VCaP (cell line): ENCODE results near the gene TNIK.

ENCODE experiments used
- H3K27ac ChIP-seq: fragments of 450-650 bp; 2 replicates; pipeline ENCODE4 v1.5.1; 2017
- TF ChIP-seq, protein P1 (sequence below): fragments of 450-650 bp; conservative IDR thresholded peaks from 2 replicates; pipeline ENCODE4 v1.5.1; 2017; ENCODE audit warnings: mild to moderate bottlenecking, moderate library complexity

Gene TNIK

DNA sequence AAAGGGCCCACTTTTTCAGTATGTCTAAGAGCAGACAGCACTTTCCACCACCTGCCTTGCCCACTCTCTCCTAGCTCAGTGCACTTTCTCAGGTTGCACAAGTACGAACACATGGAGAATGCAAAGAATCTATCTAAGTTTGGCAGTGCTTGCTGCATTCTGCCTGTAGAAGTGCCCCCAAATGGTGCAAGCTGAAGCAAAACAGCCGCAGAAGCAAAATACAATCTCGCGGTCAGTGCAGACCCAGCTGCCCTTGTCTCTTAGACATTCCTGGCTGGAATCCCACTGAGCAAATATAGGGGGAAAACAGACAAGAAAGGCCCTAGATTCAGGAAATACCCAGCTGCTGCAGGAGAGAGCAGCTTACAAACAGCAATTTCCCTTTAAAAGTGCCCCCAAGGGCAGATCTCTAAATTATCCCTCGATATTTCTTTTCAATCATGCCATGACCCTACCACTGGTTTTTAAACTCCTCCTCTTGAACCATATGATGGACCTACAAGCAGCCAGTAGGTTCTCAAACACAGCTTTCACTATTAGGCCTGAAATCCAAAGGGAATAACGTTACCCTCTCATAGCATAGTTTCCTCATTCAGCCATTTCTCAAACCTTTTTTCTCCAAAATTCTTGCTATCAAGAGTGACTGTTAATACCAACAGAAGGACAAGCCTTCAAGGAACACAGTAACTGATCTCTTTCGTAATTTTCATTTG lies 67.0 kb downstream of the TNIK start:
- TF ChIP-seq, protein P1, sequence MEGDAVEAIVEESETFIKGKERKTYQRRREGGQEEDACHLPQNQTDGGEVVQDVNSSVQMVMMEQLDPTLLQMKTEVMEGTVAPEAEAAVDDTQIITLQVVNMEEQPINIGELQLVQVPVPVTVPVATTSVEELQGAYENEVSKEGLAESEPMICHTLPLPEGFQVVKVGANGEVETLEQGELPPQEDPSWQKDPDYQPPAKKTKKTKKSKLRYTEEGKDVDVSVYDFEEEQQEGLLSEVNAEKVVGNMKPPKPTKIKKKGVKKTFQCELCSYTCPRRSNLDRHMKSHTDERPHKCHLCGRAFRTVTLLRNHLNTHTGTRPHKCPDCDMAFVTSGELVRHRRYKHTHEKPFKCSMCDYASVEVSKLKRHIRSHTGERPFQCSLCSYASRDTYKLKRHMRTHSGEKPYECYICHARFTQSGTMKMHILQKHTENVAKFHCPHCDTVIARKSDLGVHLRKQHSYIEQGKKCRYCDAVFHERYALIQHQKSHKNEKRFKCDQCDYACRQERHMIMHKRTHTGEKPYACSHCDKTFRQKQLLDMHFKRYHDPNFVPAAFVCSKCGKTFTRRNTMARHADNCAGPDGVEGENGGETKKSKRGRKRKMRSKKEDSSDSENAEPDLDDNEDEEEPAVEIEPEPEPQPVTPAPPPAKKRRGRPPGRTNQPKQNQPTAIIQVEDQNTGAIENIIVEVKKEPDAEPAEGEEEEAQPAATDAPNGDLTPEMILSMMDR = no peak

DNA sequence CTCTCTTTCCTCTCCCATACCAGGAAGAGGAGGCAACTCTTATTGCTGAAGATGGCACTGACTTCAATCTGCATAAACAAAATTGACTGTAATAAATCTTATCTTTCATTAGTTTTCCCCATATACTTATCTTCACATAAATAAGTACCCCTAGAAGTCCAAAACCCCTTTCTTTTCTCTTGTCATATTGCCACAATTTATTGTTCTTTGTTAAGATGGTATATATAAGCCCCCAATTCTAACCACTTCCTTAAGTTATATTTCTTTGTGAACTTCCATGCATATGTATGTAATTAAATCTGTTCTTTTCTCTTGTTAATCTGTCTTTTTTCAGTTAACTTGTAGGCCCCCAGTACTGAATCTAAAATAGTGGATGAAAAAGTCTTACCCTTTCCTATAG lies 68.8 kb downstream of the TNIK start:
- no peak overlapping the region for H3K27ac ChIP-seq
- TF ChIP-seq, protein P1 = no peak

More for the DNA sequence above, 67.0 kb downstream of the TNIK start:
- H3K27ac ChIP-seq = peak overlapping the region; percentile 59

DNA sequence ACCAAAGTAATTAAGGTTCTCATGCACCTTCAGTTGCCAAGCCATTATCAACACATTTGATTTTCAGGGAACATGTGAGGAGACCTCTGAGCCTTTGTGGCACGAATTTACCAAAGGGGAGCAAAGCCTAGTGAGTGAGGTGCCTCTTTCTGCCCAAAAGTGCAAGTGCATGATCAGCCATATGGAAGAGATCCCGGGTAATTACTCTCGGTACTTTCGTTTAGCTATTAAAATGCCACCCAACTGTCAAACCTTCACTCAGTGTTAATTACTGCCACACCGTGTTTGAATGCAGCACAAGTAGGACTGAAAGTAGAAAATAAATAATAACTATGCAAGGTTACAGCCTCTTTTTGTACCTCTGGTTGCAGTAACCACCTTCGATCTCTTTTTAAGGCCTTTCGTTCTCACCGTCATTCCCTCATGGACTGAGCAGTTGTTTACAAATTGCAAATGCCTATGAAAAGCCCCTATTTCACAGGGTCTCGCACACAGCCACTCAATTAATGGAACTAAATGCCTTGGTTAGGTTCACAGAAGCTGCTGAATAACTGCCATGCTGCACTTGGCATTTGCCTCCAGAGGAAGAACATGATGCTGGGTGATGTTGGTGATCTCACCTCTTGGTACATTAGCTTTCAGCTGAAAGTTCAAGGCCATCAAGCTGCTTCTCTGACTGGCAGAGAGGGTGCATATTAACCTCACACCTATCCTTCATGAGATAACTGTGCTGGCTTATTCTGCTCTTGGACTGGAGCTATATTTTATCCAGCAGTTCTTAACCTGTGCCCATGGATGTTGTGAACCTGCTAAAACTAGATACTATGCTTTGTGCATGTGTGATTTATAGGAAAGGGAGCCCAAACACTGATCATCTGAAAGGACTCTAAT lies 69.9 kb downstream of the TNIK start:
- TF ChIP-seq, protein P1 = no peak
- H3K27ac ChIP-seq = no peak overlapping the region

DNA sequence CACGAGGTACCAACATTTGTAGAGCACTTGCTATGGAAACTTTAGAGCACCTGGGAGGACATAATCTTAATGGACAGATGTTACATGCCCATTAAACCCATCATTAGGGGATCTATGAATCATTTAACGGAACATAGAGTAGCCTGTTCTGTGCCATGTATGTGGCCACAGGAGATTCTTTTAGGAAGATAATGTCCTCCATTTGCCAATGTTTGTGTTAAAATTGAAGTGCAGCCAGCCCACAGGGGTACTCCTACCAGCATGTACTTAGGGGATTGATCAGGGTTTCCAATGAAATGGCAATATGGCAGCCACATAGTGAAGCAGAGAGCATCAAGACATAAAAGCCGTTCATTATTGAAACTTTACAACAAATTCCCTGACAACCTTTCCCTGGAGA lies 70.7 kb downstream of the TNIK start:
- TF ChIP-seq, protein P1 = no peak
- no peak overlapping the region for H3K27ac ChIP-seq

DNA sequence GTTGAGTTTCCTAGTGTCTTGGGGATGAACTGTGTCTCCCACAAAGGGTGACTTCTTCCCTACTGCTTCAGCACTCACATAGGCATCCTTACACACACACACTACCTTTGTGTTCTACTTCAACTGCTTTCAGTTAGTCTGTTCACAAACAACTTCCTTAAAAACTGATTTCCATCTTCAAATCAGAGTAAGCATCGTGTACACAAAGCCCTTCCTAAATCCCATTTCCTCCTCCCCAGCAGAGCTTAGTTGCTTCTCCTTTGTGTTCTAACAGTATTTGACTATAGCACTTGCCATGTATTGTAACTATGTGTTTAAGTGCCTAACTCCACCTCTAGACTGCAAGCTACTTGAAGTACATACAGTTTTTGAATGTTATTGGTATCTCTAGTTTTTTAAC lies 71.7 kb downstream of the TNIK start:
- no peak overlapping the region for H3K27ac ChIP-seq
- TF ChIP-seq, protein P1 = no peak

DNA sequence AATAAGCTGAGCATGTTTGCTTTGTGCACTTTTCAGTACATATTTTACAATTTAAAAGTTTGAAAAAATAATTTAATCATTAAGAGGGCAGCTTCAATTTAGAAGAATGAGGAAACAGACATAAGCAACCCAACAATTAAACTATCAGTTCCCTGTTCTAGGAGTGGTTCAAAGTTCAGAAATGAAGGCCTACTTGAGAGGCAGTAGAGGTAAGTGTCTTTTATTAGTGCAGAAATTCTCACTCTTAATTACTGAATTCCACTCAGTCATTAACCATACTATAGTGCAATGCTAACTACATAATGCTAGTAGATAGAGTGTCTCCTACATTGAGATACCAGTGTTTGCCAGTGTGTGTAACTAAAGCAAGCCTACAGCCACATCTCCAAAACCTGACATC lies 73.1 kb downstream of the TNIK start:
- TF ChIP-seq, protein P1 = no peak
- no peak overlapping the region for H3K27ac ChIP-seq

DNA sequence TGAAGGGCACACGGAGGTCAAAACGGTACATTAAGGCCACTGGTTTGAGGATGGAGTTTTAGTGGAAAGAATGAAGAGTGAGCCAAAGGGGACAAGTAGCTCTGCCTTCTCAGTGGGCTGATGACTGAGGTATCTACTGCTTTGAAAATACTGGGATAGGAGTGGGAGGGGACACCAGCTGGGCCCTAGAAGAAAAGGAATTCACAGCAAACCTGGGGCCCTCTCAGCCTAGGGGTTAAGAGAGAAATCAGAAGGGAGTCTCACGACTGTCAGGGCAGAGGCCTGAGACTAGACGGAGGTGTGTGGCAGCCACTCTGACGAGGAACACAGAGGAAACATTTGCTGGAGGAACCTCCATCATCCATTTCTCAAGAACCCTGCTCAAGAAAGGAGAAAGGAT lies 75.1 kb downstream of the TNIK start:
- H3K27ac ChIP-seq = no peak overlapping the region

More for the DNA sequence above, 75.1 kb downstream of the TNIK start:
- TF ChIP-seq, protein P1 = no peak
